SK-N-SH treated with all-trans-retinoic acid at 6 μM for 48 hours (cell line): ENCODE data around the gene BCR.

ENCODE experiments used
- BACH2 ChIP-seq: fragments of 250-450 bp; sonication (Bioruptor Pico); IDR thresholded peaks from 2 replicates; pipeline ENCODE4 v1.9.0; 2021; ENCODE audit warnings: mild to moderate bottlenecking, borderline replicate concordance
- CSRNP3 ChIP-seq: fragments of 250-450 bp; sonication (Bioruptor Pico); IDR thresholded peaks from 2 replicates; pipeline ENCODE4 v1.5.1; 2021; ENCODE audit warnings: mild to moderate bottlenecking, moderate library complexity
- POU6F1 ChIP-seq: fragments of 250-450 bp; sonication (Bioruptor Pico); IDR thresholded peaks from 2 replicates; pipeline ENCODE4 v1.8.0; 2021; ENCODE audit warnings: low read depth, mild to moderate bottlenecking, moderate library complexity, borderline replicate concordance
- RARB ChIP-seq: fragments of 250-450 bp; sonication (Bioruptor Pico); IDR thresholded peaks from 2 replicates; pipeline ENCODE4 v1.8.0; 2021; ENCODE audit warnings: mild to moderate bottlenecking, moderate library complexity
- TOX ChIP-seq: fragments of 250-450 bp; sonication (Bioruptor Pico); IDR thresholded peaks from 2 replicates; pipeline ENCODE4 v1.8.0; 2021; ENCODE audit warnings: mild to moderate bottlenecking, moderate library complexity, borderline replicate concordance
- ZNF565 ChIP-seq: fragments of 450-650 bp; formaldehyde crosslinking; conservative IDR thresholded peaks from 2 replicates; pipeline ENCODE4 v1.5.0; 2020; ENCODE audit warnings: low read depth, mild to moderate bottlenecking, moderate library complexity

GRCh38 chr22:23269441-23270211, 89.3 kb downstream of the BCR start:
- TF ChIP-seq POU6F1 (CRISPR knock-in tag) (no peak), ZNF565 (CRISPR knock-in tag) (no peak), CSRNP3 (CRISPR knock-in tag) (no peak), TOX (CRISPR knock-in tag) (no peak), BACH2 (CRISPR knock-in tag) (no peak), RARB (CRISPR knock-in tag) (no peak)
